ENCODE results near the gene TSPAN5. TPM values are rescaled to one million over a fixed set of nuclear protein-coding genes. Genes with fewer than 3 reads are reported as not detected.
"Not testable (repeated sequence)": the region's sequence is repeated elsewhere in the genome, so short reads cannot be mapped to it uniquely, and the experiment has no call there.

The TSPAN5 gene
- 12.7 and 13.7 TPM in 2 replicates for total RNA-seq

DNA sequence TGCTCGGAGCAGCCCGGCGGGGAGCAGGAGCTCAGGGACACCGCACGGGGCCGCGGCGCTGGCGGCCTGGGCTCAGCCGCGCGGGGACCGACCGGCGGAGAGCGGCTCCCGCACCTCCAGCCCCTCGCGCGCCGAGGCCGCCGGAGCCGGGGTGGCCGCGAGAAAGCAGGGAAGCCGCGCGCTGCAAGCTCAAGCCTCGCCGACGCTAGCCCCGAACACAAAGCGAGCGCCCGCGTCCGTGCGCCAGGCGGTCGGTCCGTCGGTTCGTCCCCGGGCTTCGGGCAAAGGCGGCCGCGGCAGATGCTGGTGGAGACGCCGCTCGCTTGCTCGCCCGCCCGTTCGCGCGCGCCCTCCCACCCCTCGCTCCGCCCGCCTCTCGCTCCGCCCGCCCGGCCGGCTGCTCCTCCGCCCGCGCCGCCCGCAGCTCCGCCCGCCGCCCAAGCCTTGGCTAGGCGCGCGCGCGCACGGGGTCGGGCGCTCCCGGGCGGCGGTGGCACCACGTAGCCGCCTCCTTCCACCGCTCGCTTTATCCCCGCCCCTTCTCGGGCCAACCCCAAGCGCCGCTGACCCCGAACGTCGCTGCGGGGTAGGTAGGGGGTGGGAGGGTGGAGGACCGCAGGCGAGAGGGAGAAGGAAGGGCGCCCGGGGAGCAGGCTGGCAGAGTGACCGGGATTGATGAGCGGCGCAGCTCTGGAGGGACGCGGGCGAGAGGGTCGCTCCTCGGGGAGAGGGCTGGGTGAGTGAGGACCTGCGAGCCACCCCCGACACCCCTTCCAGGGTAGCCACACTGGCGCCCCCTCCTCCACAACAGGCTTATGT is at the start of gene TSPAN5:
Gene TSPAN5, minus strand, starts transcription at position 325 of the 819 bp plus-strand sequence.
- H3K36me3 ChIP-seq (ENCODE audit: control insufficient read depth, insufficient read depth, low read length) = no peaks in the 10 kb centered on the region
- DNase-seq (ENCODE audit: low read depth) (peak; percentile 40), FAIRE-seq (no peak)
- no peaks in the 10 kb centered on the region for H3K27me3 ChIP-seq (ENCODE audit: control insufficient read depth, insufficient read depth, low read length)
- peak within 1 kb of the TSS; percentile 60 for H3K4me3 ChIP-seq (ENCODE audit: low read depth, low read length)
- TF ChIP-seq, protein P1, sequence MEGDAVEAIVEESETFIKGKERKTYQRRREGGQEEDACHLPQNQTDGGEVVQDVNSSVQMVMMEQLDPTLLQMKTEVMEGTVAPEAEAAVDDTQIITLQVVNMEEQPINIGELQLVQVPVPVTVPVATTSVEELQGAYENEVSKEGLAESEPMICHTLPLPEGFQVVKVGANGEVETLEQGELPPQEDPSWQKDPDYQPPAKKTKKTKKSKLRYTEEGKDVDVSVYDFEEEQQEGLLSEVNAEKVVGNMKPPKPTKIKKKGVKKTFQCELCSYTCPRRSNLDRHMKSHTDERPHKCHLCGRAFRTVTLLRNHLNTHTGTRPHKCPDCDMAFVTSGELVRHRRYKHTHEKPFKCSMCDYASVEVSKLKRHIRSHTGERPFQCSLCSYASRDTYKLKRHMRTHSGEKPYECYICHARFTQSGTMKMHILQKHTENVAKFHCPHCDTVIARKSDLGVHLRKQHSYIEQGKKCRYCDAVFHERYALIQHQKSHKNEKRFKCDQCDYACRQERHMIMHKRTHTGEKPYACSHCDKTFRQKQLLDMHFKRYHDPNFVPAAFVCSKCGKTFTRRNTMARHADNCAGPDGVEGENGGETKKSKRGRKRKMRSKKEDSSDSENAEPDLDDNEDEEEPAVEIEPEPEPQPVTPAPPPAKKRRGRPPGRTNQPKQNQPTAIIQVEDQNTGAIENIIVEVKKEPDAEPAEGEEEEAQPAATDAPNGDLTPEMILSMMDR (IDR thresholded peaks at IDR 0.05; ENCODE audit: insufficient read depth, low read length, severe bottlenecking) = no peak

- Histone ChIP-seq H3K4me3 (ENCODE audit: low read depth, low read length) (no peak overlapping the region), H3K27me3 (ENCODE audit: control insufficient read depth, insufficient read depth, low read length) (no peaks in the 10 kb centered on the region), H3K36me3 (ENCODE audit: control insufficient read depth, insufficient read depth, low read length) (no peaks in the 10 kb centered on the region)
- TF ChIP-seq, protein P1 (IDR thresholded peaks at IDR 0.05; ENCODE audit: insufficient read depth, low read length, severe bottlenecking) = no peak
- DNase-seq (ENCODE audit: low read depth) (no peak), FAIRE-seq (no peak)
Observed at GRCh38 chr4:98706935-98707334, 48.5 kb upstream of the TSPAN5 start.

DNA sequence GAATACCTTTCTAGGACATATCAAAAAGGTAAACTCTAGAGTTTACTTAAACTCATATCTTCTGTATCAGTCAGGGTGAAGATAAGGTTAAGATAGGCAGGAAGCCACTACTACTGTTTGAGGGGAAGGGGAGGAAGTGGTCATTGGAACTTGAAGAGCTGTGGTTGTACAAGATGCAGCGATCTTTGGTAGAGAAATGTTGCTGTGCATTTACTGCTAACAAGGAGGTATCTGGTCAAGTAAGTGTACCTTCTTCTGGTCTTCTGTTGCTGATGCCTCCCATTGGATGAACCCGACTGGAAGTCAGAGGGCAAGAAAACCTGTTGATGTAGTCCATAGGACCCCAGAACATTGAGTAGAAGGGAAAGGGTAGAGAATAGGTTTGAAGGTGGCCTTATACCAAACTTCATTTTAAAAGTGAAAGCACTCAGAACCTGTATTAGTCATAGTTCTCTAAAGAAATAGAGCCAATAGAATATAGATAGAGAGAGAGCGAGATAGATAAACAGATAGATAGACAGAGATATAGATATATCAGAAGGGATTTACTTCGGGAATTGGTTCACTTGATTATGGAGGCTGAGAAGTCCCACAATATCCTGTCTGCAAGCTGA is 47.9 kb upstream of the TSPAN5 start:
- no peak overlapping the region for H3K4me3 ChIP-seq (ENCODE audit: low read depth, low read length)
- H3K36me3 ChIP-seq (ENCODE audit: control insufficient read depth, insufficient read depth, low read length) = no peaks in the 10 kb centered on the region
- H3K27me3 ChIP-seq (ENCODE audit: control insufficient read depth, insufficient read depth, low read length) = no peaks in the 10 kb centered on the region
- FAIRE-seq (no peak), DNase-seq (ENCODE audit: low read depth) (no peak)
- TF ChIP-seq, protein P1 (IDR thresholded peaks at IDR 0.05; ENCODE audit: insufficient read depth, low read length, severe bottlenecking) = no peak

DNA sequence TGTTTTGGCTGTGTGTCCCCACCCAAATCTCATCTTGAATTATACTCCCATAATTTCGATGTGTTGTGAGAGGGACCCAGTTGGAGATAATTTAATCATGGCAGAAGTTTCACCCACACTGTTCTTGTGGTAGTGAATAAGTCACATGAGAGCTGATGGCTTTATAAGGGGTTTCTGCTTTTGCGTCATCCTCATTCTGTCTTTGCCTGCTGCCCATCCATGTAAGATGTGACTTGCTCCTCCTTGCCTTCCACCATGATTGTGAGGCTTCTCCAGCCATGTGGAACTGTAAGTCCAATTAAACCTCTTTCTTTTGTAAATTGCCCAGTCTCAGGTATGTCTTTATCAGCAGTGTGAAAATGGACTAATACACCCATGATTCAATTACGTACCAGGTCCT is 47.2 kb upstream of the TSPAN5 start:
- not testable (repeated sequence) for H3K36me3 ChIP-seq (ENCODE audit: control insufficient read depth, insufficient read depth, low read length); H3K4me3 ChIP-seq (ENCODE audit: low read depth, low read length); DNase-seq (ENCODE audit: low read depth); H3K27me3 ChIP-seq (ENCODE audit: control insufficient read depth, insufficient read depth, low read length); FAIRE-seq

GRCh38 chr4:98700656-98701055 is 42.2 kb upstream of the TSPAN5 start:
- Histone ChIP-seq H3K4me3 (ENCODE audit: low read depth, low read length) (no peak overlapping the region), H3K27me3 (ENCODE audit: control insufficient read depth, insufficient read depth, low read length) (no peaks in the 10 kb centered on the region), H3K36me3 (ENCODE audit: control insufficient read depth, insufficient read depth, low read length) (no peaks in the 10 kb centered on the region)
- DNase-seq (ENCODE audit: low read depth) = no peak
- no peak for FAIRE-seq
- TF ChIP-seq, protein P1 (IDR thresholded peaks at IDR 0.05; ENCODE audit: insufficient read depth, low read length, severe bottlenecking) = no peak

DNA sequence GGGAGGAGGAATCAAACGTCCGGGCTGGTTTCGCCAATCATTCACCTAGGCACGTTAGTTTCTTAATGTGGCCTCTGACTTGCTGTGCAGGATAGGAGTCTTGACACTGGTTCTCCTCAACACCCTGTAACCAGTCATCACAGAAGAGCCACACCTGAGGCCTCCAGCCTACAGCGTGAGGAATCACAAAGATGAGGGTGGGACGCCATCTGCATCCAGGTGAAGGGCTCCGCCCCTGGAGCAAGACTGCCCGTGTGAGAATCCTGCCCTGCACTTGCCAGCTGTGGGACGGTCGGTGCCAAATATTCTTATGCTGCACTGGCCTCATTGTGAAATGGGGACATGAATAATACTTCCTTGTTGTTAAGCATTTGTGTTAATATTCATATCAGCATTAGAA is 35.7 kb upstream of the TSPAN5 start:
- H3K36me3 ChIP-seq (ENCODE audit: control insufficient read depth, insufficient read depth, low read length) = no peaks in the 10 kb centered on the region
- no peaks in the 10 kb centered on the region for H3K27me3 ChIP-seq (ENCODE audit: control insufficient read depth, insufficient read depth, low read length)
- DNase-seq (ENCODE audit: low read depth) = peak; percentile 23
- peak; percentile 94 for FAIRE-seq
- TF ChIP-seq, protein P1 (IDR thresholded peaks at IDR 0.05; ENCODE audit: insufficient read depth, low read length, severe bottlenecking) = no peak
- no peak overlapping the region for H3K4me3 ChIP-seq (ENCODE audit: low read depth, low read length)
